IMR-90 (cell line): ENCODE results near the gene NIPSNAP2. TPM values are rescaled to one million over a fixed set of nuclear protein-coding genes. Genes with fewer than 3 reads are reported as not detected.

Experiments
- ATAC-seq: fragments of 200-7000 bp; cut with Tn5 transposase; 2 replicates; pipeline ENCODE4 v1.9.1; 2020; ENCODE audit warnings: low read depth, mild to moderate bottlenecking, moderate library complexity
- BruUV-seq: library from RNA; stranded (reverse); fragments of 400-500 nt; replicated peaks from 2 replicates; lab custom pipeline; 2021; lab: Mats Ljungman, UMichigan
- CTCF ChIA-PET: fragments of 300-600 bp; formaldehyde crosslinking; extraction: SDS; loops from one replicate; lab custom pipeline; 2021; ENCODE audit warnings: antibody characterized with exemption; lab: Yijun Ruan, JAX
- POLR2A ChIA-PET: fragments of 300-600 bp; sonication (Branson Sonifier 250); formaldehyde crosslinking; loops from one replicate; lab custom pipeline; 2022; ENCODE audit warnings: antibody characterized with exemption; ENCODE audit not compliant: unreplicated experiment; lab: Charles Lee
- DNase-seq: peaks from one replicate; pipeline ENCODE4 v3.0.0; 2013
- H2AFZ ChIP-seq: replicated peaks from 2 replicates; pipeline ENCODE3; 2013; ENCODE audit warnings: low read length, mild to moderate bottlenecking; ENCODE audit not compliant: poor library complexity
- H2AK5ac ChIP-seq: 2 replicates; pipeline ENCODE4 v1.6.1; 2013; ENCODE audit warnings: low read depth, low read length, inconsistent platforms
- H2AK9ac ChIP-seq: replicated peaks from 2 replicates; pipeline ENCODE3; 2013; ENCODE audit warnings: mild to moderate bottlenecking, low read depth, low read length, moderate library complexity; ENCODE audit not compliant: poor library complexity
- H2BK120ac ChIP-seq: 2 replicates; pipeline ENCODE4 v1.6.1; 2013; ENCODE audit warnings: low read depth, low read length, inconsistent platforms
- H2BK15ac ChIP-seq: 3 replicates; pipeline ENCODE4 v1.6.1; 2013; ENCODE audit warnings: low read depth, low read length, inconsistent platforms
- H2BK20ac ChIP-seq: 2 replicates; pipeline ENCODE4 v1.6.1; 2013; ENCODE audit warnings: low read depth, mild to moderate bottlenecking, inconsistent platforms, low read length, moderate library complexity
- H2BK5ac ChIP-seq: 2 replicates; pipeline ENCODE4 v1.6.1; 2013; ENCODE audit warnings: mild to moderate bottlenecking, low read depth, low read length, inconsistent platforms; ENCODE audit not compliant: poor library complexity, severe bottlenecking
- H3K14ac ChIP-seq: replicated peaks from 2 replicates; pipeline ENCODE4 v1.6.1; 2013; ENCODE audit warnings: low read depth, low read length, inconsistent platforms
- H3K18ac ChIP-seq: 2 replicates; pipeline ENCODE4 v1.6.1; 2013; ENCODE audit warnings: low read depth, low read length, control low read depth
- H3K23ac ChIP-seq: 2 replicates; pipeline ENCODE4 v1.6.1; 2013; ENCODE audit warnings: low read depth, low read length, inconsistent platforms
- H3K27ac ChIP-seq: 2 replicates; pipeline ENCODE4 v1.5.1; 2013; ENCODE audit warnings: mild to moderate bottlenecking, control low read depth, low read length; ENCODE audit not compliant: insufficient read depth
- H3K27me3 ChIP-seq: 2 replicates; pipeline ENCODE4 v1.6.1; 2013; ENCODE audit warnings: low read length; ENCODE audit not compliant: control insufficient read depth, insufficient read depth
- H3K36me3 ChIP-seq: 2 replicates; pipeline ENCODE4 v1.6.1; 2013; ENCODE audit warnings: low read length, mixed read lengths; ENCODE audit not compliant: control insufficient read depth, insufficient read depth
- H3K4ac ChIP-seq: 2 replicates; pipeline ENCODE4 v1.6.1; 2013; ENCODE audit warnings: low read depth, low read length, inconsistent platforms
- H3K4me1 ChIP-seq: 2 replicates; pipeline ENCODE4 v1.6.1; 2013; ENCODE audit warnings: low read length, mixed read lengths; ENCODE audit not compliant: control insufficient read depth, insufficient read depth
- H3K4me2 ChIP-seq: 2 replicates; pipeline ENCODE4 v1.6.1; 2013; ENCODE audit warnings: low read depth, mild to moderate bottlenecking, control low read depth, low read length, moderate library complexity
- H3K4me3 ChIP-seq: 2 replicates; pipeline ENCODE4 v1.5.1; 2013; ENCODE audit warnings: low read depth, mild to moderate bottlenecking, control low read depth, low read length, moderate library complexity; ENCODE audit not compliant: insufficient read depth
- H3K56ac ChIP-seq: 2 replicates; pipeline ENCODE4 v1.6.1; 2013; ENCODE audit warnings: low read length, inconsistent platforms; ENCODE audit not compliant: insufficient read depth; ENCODE audit errors: extremely low read depth
- H3K79me1 ChIP-seq, 2 experiments: 2 replicates each; pipeline ENCODE4 v1.6.1; 2013; ENCODE audit warnings: low read length in 2 of 2, inconsistent platforms in 1 of 2, low read depth in 1 of 2
- H3K9ac ChIP-seq: 2 replicates; pipeline ENCODE4 v1.6.1; 2013; ENCODE audit warnings: low read depth, low read length, control low read depth
- H3K9me1 ChIP-seq: 2 replicates; pipeline ENCODE4 v1.6.1; 2013; ENCODE audit warnings: low read length, inconsistent platforms; ENCODE audit not compliant: insufficient read depth
- H3K9me3 ChIP-seq: 2 replicates; pipeline ENCODE4 v1.6.1; 2013; ENCODE audit warnings: low read length; ENCODE audit not compliant: control insufficient read depth, insufficient read depth
- H4K20me1 ChIP-seq: 2 replicates; pipeline ENCODE4 v1.6.1; 2013; ENCODE audit warnings: low read length, inconsistent platforms; ENCODE audit not compliant: insufficient read depth
- H4K5ac ChIP-seq: 2 replicates; pipeline ENCODE4 v1.6.1; 2013; ENCODE audit warnings: mild to moderate bottlenecking, low read depth, low read length, control low read depth
- H4K8ac ChIP-seq, 2 experiments: 2 replicates each; pipeline ENCODE4 v1.6.1; 2013; ENCODE audit warnings: low read depth in 2 of 2, low read length in 2 of 2, control low read depth in 1 of 2, inconsistent platforms in 1 of 2
- H4K91ac ChIP-seq: 2 replicates; pipeline ENCODE4 v1.6.1; 2013; ENCODE audit warnings: low read depth, low read length, inconsistent platforms; ENCODE audit not compliant: insufficient read depth
- BHLHE40 ChIP-seq: fragments of 150-350 bp; IDR thresholded peaks from 2 replicates; pipeline ENCODE4 v1.6.1; 2016; ENCODE audit warnings: mild to moderate bottlenecking, low read depth, low read length
- CEBPB ChIP-seq: IDR thresholded peaks from 2 replicates; pipeline ENCODE4 v1.6.1; 2012; ENCODE audit warnings: low read depth, low read length, improper control_type of control experiment
- CHD1 ChIP-seq: IDR thresholded peaks from 2 replicates; pipeline ENCODE4 v1.6.1; 2012; ENCODE audit warnings: low read depth, low read length, improper control_type of control experiment
- CTCF ChIP-seq: conservative IDR thresholded peaks from 2 replicates; pipeline ENCODE4 v1.5.1; 2012; ENCODE audit warnings: mild to moderate bottlenecking, low read depth, low read length, improper control_type of control experiment
- ELK1 ChIP-seq: fragments of 150-350 bp; IDR thresholded peaks from 2 replicates; pipeline ENCODE4 v1.6.1; 2016; ENCODE audit warnings: low read depth, mild to moderate bottlenecking, low read length, moderate library complexity, borderline replicate concordance
- FOS ChIP-seq: fragments of 150-350 bp; IDR thresholded peaks from 2 replicates; pipeline ENCODE4 v1.6.1; 2016; ENCODE audit warnings: low read depth, low read length
- MAFK ChIP-seq: IDR thresholded peaks from 2 replicates; pipeline ENCODE4 v1.6.1; 2012; ENCODE audit warnings: low read depth, low read length, improper control_type of control experiment
- MAZ ChIP-seq: IDR thresholded peaks from 2 replicates; pipeline ENCODE4 v1.6.1; 2012; ENCODE audit warnings: low read depth, mild to moderate bottlenecking, low read length, improper control_type of control experiment, moderate library complexity, borderline replicate concordance
- NFE2L2 ChIP-seq: fragments of 150-350 bp; IDR thresholded peaks from 2 replicates; pipeline ENCODE4 v1.6.1; 2016; ENCODE audit warnings: low read depth, mild to moderate bottlenecking, low read length
- RCOR1 ChIP-seq: IDR thresholded peaks from 2 replicates; pipeline ENCODE4 v1.6.1; 2012; ENCODE audit warnings: mild to moderate bottlenecking, low read length, improper control_type of control experiment; ENCODE audit not compliant: insufficient replicate concordance
- RFX5 ChIP-seq: IDR thresholded peaks from 2 replicates; pipeline ENCODE4 v1.8.0; 2012; ENCODE audit warnings: low read depth, mild to moderate bottlenecking, low read length, moderate library complexity
- SMC3 ChIP-seq: fragments of 150-350 bp; IDR thresholded peaks from 2 replicates; pipeline ENCODE4 v1.6.1; 2016; ENCODE audit warnings: low read depth, mild to moderate bottlenecking, antibody characterized with exemption, low read length, moderate library complexity
- WGBS, 2 experiments: methylation state at CpG; one replicate each; pipeline versions ENCODE4 v1.1.5 to v1.1.7; 2013; ENCODE audit warnings: missing lambda C conversion rate in 2 of 2; ENCODE audit not compliant: insufficient read length in 1 of 2; ENCODE audit errors: extremely low coverage in 2 of 2; 5-methylcytosine and 5-hydroxymethylcytosine counted together
- dilution Hi-C: fragments of 300-500 bp; cut with HindIII; formaldehyde crosslinking; loops from one replicate; pipeline ENCODE4 v1.14.3; 2018; ENCODE audit warnings: low sequenced_read_pairs; ENCODE audit not compliant: unreplicated experiment
- in situ Hi-C: fragments of 300-500 bp; cut with MboI; formaldehyde crosslinking; loops from 3 replicates; pipeline ENCODE4 v1.14.3; 2019; ENCODE audit warnings: low sequenced_read_pairs, inconsistent platforms, mixed read lengths
- intact Hi-C: fragments of 100-400 bp; cut with micrococcal nuclease; formaldehyde crosslinking; loops from 2 replicates; pipeline ENCODE4 v1.10.0; 2022
- polyA plus RNA-seq, 3 experiments: library from polyadenylated mRNA; depleted of rRNA; stranded (reverse); fragments of >200 nt; gene quantifications; 2 replicates each; pipeline ENCODE4 v1.2.3, GENCODE V29; 2012; ENCODE audit warnings: low replicate concordance in 1 of 3
- total RNA-seq: library from RNA; depleted of rRNA; stranded (reverse); fragments of >200 nt; gene quantifications from 2 replicates; pipeline ENCODE4 v1.2.3, GENCODE V29; 2012

Gene NIPSNAP2
- total and polyA plus RNA-seq, 2 of the 4 experiments (the other 2 are of a cell fraction): 33.7 to 42.8 TPM

GRCh38 chr7:55957190-55957589 lies 7.2 kb upstream of the NIPSNAP2 start (continued):
- TF ChIP-seq ELK1 (no peak), CEBPB (no peak)

DNA sequence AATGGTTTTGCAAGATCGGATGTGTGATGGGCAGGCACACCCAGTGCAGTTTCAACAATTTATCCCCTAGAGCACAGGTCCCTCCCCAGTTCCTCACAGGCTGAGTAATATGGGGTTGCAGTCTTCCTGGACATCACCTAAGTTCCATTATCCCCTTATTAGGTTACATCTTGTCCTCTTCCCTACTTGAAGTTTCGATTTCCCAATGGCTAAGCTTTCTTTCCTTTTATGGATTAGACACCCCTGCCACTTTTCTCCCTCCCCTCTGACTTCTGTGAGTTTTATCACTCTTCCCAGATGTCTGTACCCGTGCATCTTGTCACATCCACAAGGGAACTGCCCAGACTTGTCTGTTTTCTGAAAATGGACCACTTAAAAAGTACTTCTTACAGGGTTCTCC lies 2.4 kb upstream of the NIPSNAP2 start:
- H4K20me1 ChIP-seq: peaks cover 3% of the 10 kb centered on the region; the same call in 1 of the 2 replicates
- H3K4me2 ChIP-seq: no peak overlapping the region
- no peaks in the 10 kb centered on the region for H3K9me1 ChIP-seq
- in situ Hi-C loops: loop anchor here (25.0 kb wide), 2 partner anchors 525 to 675 kb away; no protein-coding TSS in a partner anchor
- H3K4me3 ChIP-seq: no peak overlapping the region
- no peak overlapping the region for H2AK9ac ChIP-seq
- no peaks in the 10 kb centered on the region for H3K27me3 ChIP-seq
- H4K5ac ChIP-seq: no peak overlapping the region
- no peak overlapping the region for H3K27ac ChIP-seq
- BruUV-seq: no TSS peak
- 0 out of 2 replicates have a peak overlapping the region, but pooled peaks have one; percentile 8 for H2AK5ac ChIP-seq
- H3K56ac ChIP-seq: no peak overlapping the region
- ATAC-seq (no peak), DNase-seq (no peak)
- no peaks in the 10 kb centered on the region for H3K9me3 ChIP-seq
- dilution Hi-C loops: no loop called here
- H3K79me1 ChIP-seq: peaks cover 3 to 24% of the 10 kb centered on the region in 2 experiments
- CTCF ChIA-PET: no interaction called here
- no peaks in the 10 kb centered on the region; the same call in 1 of the 2 replicates for H3K36me3 ChIP-seq
- H2AFZ ChIP-seq: no peak overlapping the region
- H3K9ac ChIP-seq: no peak overlapping the region
- no peak overlapping the region for H3K18ac ChIP-seq
- no peak overlapping the region for H2BK20ac ChIP-seq
- POLR2A ChIA-PET: no interaction called here
- H3K14ac ChIP-seq: no peak overlapping the region
- no peak overlapping the region for H2BK5ac ChIP-seq
- no peak overlapping the region for H3K23ac ChIP-seq
- H2BK120ac ChIP-seq: no peak overlapping the region
- H3K4me1 ChIP-seq: peaks cover 4% of the 10 kb centered on the region; the same call in 1 of the 2 replicates
- no peak overlapping the region for H4K8ac ChIP-seq
- H3K4ac ChIP-seq: no peak overlapping the region
- WGBS, 2 experiments: 49% methylated on average over 2 of the region's 3 CpGs; no CpG with 5 or more reads in 1 of the 2 experiments
- intact Hi-C loops: no loop called here
- H4K91ac ChIP-seq: no peak overlapping the region
- H2BK15ac ChIP-seq: no peak overlapping the region
- no peak for TF ChIP-seq ELK1
- no peak for TF ChIP-seq RCOR1
- TF ChIP-seq CHD1: no peak
- TF ChIP-seq NFE2L2: no peak
- TF ChIP-seq FOS: no peak
- TF ChIP-seq BHLHE40: no peak
- no peak for TF ChIP-seq SMC3
- no peak for TF ChIP-seq CTCF
- no peak for TF ChIP-seq RFX5
- TF ChIP-seq MAZ: no peak
- no peak for TF ChIP-seq MAFK
